Globus pallidus (tissue), 1 donor: ENCODE measurements around the gene MED1.
"Not testable (repeated sequence)": the region's sequence is repeated elsewhere in the genome, so short reads cannot be mapped to it uniquely, and the experiment has no call there.

Experiments used
- DNase-seq: peaks from one replicate; pipeline ENCODE4 v3.0.0-alpha.2; 2015; ENCODE audit warnings: low spot score

Gene MED1

DNA sequence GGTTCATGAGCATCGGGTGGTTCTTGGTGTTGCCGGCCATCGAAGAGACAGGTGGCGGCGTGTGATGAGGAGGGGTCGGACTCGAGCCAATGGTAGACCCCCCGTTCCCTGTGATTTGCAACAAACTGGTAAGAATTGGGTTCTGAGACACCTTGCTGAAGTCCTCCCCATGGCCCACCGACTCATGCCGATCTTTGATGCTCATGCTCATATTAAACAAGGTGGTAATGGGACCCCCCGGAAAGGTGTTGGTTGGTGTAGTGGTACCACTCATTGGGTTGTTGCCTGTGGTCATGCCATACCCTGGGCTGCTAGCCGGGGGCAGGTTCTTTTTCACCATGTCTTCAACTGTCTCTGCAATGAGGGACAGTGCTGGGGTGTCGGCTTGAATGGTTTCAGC is 40.8 kb downstream of the MED1 start:
- DNase-seq, result no peak

DNA sequence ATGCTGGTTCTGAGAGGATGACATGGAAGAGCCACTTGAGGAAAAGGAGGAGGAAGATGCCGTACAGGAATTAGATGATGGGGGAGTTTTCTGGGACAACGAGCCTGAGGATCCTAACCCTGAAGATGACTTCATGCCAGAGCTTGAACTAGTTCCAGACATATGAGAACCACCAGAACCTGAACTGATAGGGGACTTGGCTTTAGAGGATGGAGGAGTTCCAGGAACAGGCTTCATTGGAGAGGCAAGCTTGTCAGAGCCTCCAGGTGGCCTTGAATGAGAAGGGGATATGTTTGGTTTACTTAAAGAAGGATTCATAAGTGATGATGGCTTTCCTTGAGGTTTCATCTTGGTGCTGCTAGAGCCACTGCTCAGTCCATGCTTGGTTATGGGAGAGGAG is 42.7 kb downstream of the MED1 start:
- no peak for DNase-seq

DNA sequence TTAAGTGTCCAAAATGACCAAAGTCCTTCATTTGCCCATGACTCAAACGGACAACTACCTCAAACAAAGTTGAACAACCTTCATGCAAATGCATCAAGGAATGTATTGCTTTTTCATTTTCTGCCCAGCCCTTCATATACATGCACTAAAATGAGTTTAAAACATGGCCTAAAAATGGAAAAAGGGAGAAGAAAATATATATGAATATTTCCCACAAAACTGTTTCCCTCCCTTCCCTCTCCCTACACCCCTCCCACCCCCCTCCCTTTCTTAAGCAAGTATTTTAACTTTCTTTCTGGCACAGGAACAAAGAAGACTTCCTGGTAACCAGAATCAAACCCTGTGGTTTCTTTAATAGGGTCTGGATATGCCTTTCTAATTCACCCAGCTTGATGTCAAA is 44.1 kb downstream of the MED1 start:
- DNase-seq, result no peak

DNA sequence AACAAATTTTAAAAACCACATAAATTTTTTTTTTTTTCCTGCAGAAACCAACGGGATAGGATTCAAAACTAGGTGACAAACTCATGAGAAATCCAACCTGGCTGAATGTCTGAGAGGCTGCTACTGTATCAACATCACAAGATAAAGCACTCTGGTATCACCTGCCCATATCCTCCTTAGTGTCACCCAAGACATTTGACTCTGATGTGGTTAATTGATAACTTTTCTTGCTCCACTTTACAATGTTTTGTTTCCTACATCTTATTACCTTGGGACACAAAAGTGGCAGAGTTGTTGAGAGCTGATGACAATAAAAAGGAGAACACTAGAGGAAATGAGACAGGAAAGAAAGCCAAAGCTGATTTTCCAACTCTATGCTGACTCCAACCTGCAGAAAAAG is 45.6 kb downstream of the MED1 start:
- DNase-seq, result no peak

DNA sequence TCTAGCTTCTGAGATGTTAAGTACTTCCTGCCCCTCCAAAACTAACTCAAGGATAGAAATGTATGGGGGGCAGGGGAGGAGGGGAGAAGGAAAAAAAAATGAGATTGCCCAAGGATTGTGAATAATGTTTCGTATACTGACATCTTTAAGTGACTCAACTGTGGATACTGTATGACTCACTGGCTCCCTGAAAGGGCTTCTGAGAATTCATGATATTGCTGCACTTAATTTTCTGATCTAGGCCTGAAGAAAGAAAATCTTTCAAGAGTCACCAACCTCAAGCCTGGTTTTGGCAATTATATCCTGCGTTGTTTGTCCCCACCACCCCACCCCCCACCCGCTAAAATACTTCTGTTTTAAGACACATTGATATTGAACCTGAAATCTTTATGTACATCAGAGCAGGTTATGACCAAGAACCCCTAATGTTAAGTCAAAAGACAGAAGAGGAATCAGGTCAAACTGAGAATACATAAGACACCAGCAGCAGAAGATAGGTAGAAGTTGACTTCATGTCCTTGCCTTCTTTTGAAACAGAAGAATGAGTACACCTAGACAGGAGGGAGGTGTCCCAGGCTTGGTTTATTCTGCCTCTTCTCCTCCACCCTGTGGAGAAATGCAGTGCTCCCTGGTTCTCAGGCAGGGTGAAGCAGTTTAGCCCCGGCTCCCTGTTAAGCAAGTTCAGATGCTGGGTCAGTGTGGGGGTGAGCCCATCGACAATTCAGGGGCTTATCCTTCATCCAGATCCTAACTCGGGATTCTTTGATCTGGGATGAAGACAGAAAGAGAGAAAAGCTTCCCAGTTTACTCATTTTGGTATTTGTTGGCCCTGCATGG is 46.3 kb downstream of the MED1 start:
- no peak for DNase-seq

DNA sequence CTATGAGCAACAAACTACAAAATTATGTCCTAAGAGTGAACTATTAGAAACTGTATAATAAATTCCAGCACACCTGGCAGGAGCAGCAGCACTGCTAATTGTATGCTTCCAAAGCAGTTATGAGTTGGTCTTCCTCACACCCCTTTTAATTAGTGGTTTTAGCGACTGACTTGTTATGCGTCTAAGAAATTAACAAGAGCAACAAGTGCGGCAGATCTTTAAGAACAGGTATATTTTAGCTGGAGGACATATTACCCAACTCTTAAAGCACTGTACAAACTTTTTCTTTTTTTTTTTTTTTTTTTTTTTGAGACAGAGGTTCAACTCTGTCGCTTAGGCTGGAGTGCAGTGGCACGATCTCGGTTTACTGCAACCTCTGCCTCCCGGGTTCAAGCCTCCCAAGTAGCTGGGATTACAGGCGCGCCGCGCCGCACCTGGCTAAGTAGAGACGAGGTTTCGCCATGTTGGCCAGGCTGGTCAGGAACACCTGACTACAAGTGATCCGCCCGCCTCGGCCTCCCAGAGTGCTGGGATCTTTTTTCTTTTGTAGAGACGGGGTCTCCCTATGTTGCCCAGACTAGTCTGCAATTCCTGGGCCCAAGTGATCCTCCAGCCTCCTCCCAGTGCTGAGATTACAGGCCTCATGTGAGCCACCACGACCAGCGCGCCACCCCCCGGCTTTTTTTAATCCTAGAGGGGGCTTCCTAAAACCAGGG is 48.0 kb downstream of the MED1 start:
- DNase-seq, result no peak

DNA sequence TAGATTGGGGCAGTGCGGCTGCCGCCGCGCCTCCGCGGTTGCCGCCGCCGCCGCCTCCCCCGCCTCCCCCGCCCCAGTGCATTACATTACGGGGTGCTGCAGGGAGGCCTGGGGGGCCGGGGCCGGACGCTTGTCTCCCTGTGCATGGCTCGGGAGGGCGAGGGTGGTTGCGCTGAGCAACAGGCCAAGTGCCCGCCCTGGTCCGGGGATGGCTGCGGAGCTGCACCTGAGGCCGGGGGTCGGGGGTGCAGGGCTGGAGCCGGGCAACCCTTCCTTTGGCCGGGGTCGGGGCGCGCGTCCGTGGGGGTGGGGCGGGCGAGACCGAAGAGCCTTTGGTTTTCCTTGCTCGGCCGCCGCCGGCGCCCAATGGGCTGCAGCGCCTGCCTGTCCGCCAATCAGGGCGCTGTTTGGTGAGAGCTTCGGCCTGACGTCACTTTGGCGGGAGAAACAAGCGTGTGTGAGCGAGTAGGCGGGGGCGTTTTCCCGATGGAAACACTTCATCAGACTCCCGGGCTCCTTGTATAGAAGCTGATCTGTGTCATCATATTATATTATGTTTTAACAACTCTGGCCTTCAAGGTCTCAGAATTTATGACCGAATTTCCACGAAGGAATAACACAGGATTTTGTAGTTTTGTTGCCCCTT is 48.7 kb downstream of the MED1 start:
- DNase-seq, result peak; percentile 94

DNA sequence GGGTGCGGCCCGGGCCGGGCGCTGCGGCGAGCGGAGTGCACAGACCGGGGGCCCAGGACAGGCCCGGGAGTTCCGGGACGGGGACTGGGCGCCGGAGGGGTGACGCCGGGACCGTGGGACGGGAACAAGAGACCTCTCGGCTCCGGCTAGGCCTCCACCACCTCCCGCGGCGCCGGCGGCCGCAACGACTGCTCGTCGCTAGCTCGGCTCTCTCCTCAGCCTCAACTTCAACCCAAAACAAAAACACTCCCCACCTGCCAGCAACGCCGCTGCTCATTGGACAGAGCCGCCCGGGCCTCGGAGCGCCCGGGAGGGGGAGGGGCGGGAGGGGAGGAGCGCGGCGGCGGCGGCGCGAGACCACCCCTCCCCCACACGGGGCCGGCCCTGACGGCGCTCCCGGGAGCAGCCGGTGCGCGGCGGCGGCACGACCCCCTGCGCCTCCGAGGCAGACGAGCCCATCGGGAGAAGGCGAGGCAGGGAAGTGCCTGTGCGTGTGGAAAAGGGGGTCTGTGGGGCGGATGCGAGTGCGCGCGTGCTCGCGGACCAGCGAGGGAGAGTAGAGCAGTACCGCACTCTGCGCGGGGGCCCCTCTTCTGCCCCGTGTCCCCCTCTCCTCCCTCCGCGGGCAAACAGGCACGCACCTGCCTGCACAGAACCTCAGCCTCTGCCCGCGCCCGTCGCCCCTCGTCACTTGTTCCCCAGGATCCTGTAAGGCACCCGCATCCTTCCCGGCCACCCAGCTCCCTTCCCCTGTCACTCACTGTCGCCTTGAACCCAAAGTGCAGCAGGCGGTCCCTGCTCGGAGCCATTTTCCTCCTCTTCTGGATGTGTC is 49.4 kb downstream of the MED1 start, which contains the start of gene FBXL20:
FBXL20 (minus strand) TSS at position 215 of the 832 bp plus-strand sequence. CDS start 224 bp downstream, outside the sequence.
- DNase-seq, result peak; percentile 90

DNA sequence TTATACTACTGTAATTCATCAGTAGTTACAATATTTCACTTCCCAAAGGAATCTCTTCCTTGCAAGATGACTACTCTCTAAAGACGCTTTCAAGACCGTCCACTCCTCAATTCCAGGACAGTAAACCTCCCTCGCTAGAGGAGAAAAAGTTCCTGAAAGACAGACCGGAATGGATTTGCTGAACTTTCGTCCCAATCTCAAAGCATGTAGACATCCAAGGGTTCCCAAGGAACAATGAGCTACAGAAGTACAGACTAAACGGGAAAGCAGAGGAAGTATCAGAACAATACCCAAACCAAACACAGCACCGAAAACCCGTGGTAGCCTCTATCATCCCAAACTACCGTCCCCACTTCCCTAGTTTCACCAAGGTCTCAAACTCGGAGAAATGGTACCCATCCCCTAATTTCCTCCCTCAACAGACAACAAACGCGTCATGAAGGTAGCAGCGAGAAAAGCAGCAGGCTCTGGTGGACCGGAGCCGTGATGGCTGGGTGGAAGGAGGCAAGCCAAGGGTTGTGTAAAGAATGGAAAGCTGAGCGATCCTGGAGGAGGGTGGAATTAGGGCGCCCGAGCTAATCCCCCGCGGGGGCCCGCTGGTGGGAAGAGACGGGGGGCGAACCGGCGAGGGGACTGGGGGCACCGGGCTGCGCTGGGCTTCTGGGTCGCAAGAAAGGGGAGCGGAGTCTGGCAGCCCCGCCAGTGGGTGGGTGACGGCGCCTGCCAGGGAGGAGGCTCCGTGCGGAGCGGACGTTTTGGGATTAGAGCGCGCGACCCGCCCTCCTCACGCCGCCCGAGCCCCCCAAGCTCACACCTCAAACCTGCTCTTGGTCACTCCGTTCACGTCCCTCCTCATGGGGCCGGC is 50.3 kb downstream of the MED1 start:
- DNase-seq, result peak; percentile 20

DNA sequence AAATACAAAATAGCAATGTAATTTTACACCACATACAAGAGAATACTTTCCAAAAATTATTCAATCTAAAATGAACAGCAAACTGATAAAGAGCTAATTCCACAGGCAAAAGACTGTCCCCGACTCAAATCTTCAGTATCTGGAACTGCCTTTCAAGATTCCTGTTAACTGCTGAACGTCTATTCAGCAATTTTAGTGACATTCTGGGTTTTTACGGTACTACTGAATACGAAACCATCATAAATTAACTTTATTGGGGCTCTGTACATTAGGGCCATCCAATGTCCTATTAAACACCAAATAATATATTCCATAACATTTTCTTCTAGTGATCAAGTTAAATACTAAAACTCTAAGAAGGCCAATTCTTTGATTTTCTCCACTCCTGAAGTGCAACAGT is 51.3 kb downstream of the MED1 start:
- no peak for DNase-seq

DNA sequence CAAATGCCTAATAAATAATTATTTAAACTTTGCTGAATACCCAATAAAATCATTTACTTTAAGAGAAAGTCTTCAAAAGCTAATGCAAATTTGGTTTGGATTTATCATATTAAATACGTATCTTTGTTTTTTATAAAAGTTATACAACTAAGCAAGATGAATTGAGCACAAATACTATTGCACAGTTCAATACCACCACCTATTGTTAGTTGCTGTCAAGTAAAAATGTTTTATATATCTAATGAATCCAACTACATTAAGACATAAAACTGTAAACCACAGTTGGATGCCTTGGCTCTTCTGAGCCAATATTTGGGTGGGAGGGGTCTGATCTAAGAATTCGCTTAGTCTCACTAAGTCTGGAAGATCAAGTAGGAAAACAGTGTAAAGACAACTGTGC is 57.3 kb downstream of the MED1 start:
- no peak for DNase-seq

DNA sequence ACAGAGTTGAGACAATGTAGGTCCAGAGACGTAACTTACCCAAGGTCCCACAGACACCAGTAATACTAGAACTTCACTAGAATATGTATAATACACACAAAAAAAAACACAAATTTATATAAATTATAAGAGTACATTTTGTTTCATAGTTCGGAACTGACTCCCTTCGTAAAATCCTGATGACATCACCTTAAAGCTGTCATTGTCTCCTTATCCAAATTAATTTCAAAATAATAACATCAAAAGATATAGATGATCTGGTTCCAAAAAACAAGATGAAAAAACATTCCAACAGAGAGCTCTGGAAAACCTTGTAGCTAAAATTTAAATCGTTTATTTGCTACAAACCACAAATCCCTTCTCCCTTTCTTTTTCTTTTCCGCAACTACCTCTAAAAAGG is 59.6 kb downstream of the MED1 start:
- DNase-seq, result no peak

DNA sequence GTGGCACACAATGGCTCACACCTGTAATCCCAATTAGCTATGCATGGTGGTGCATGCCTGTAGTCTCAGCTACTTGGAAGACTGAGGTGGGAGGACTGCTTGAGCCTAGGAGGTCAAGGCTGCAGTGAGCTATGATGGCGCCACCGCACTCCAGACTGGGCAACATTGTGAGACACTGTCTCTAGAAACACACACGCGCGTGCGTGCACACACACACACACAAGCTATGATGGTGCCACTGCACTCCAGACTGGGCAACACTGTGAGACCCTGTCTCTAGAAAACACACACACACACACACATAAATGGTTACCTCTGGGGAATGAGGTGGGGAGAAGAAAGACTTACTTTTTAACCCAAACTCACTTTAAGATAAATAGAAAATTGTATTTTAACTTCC is 66.0 kb downstream of the MED1 start:
- DNase-seq, result no peak

DNA sequence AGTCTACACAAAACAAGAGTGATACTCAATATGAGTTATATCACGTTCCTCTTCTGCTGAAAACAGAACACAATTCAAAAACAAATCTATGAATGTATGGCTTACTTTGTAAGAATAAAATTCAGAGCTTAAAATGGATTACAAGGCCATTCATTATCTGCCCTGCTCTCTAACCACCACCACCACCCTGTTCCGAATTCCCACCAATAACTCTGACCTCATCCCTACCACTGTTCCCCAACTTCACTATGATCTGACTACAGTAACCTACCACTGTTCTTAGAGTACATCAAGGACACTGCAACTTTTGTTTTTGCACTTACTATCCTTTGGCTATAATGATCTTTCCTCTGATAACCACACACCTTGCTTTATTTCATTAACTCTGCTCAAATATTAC is 70.9 kb downstream of the MED1 start:
- no peak for DNase-seq

DNA sequence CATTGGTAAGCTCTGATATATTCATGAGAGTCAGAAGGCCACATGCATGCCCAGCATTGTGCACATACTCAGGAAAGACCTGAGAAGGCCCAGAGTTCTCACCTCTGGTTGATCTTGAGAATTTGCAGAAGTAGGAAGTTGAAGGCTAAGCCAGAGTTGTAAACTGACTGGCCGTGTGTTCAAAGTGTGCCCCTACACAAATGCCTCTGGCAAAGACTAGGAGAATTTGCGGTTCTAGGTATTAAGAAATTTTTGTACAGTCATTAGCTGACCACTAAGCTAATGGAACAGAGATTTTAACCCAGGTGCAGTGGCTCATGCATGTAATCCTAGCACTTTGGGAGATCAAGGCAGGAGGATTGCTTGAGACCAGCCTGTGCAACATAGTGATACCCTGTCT is 74.6 kb downstream of the MED1 start:
- no peak for DNase-seq

DNA sequence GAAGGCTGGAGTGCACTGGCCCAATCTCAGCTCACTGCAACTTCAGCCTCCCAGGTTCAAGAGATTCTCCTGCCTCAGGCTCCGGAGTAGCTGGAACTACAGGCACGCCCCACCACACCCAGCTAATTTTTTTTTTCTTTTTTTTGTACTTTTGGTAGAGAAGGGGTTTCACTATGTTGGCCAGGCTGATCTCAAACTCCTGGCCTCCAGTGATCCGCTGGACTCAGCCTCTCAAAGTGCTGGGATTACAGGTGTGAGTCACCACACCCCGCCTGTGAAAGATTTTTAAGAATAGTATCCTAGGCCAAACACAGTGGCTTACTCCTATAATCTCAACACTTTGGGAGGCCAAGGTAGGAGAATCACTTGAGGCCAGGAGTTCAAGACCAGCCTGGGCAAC is 83.3 kb downstream of the MED1 start:
- DNase-seq, result not testable (repeated sequence)

DNA sequence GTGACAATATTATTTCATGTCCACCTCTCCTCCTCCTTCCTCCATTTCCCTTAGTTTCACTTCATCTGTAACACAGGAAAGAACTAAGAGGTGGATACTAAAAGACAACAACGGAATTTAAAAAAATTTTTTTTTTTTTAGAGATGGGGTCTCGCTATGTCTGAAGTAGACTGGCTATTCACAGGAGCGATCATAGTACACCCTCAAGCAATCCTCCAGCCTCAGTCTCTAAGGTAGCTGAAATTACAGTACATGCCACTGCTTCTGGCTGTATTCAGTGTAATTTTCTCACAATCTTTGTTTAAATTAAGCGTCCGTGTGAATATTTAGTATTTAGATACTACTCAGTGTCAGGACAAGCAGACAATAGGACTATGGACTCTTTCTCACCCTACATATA is 85.2 kb downstream of the MED1 start:
- no peak for DNase-seq

DNA sequence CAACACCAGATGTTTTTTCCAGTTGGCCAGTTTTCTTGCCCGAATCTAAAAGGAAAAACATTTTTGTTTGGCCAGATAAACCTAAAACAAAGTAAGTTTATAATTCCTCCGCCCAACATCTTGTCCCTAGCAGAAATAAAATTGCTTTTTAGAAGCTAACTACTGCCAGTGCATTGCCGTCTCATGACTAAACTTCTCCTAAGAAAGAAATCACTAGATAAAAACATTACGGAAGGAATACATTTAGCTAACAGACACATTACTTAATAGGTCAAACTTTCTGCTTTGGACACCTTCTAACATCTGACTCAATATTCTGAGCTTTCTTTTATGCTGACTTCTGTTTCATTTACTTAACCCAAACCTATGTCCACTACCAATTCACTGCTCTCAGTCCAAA is 85.8 kb downstream of the MED1 start:
- DNase-seq, result no peak

DNA sequence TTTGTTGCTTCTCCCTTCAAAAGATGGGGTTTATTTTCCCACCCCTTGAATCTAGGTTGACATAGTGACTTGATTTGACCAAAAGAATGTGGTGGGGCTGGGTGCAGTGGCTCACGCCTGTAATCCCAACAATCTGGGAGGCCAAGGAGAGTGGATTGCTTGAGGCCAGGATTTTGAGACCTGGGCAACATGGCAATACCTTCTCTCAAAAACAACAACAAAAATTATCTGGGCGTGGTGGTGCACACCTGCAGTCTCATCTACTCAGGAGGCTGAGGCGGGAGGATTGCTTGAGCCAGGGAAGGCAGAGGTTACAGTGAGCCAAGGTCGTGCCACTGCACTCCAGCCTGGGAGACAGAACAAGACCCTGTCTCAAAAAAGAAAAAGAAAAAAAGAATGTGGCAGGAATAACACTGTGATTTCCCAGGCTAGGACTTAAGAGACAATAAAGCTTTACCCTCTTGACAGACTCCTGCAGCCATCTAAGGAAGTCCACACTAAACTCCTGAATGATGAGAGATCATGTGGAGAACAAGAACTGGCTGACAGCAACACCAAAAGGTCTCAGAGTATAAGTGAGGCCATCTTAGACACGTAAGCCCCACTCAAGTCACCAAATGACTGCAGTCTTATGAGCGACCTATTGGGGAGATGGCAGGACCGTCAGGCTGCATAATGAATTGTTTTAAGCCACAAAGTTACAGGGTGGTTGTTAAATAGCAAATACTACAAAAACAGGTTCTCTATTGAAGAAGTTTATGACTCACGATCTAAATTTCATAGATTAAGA is 86.6 kb downstream of the MED1 start:
- DNase-seq, result no peak

DNA sequence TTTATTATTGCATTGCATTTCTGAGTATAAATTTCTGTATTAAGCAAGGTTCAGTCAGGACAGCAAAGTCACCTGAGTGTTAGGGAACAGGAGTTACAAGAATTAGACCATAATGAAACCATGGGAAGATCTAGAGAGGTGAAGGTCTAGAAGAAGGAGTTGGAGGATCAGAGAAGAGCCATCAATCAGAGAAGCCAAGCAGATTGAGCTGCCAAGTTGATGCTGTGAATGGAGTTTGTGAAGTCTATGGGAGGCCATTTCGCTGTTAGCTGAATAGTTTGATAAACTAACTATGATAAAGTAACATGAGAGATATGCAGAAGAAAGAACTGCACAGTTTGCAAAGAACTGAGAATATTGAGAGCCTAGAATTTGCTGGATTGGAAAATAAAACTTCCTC is 90.0 kb downstream of the MED1 start:
- no peak for DNase-seq
